Colon (tissue), 2 donors: ENCODE data around the gene ATF7.
"Not testable (repeated sequence)": the region's sequence is repeated elsewhere in the genome, so short reads cannot be mapped to it uniquely, and the experiment has no call there.

Experiments
- FAIRE-seq: peaks from 2 replicates; lab custom pipeline; 2012; peaks lifted over from hg19 to GRCh38; lab: Jason Lieb, UNC
- donor health status: control.
- donor health status: control.

Gene ATF7

DNA sequence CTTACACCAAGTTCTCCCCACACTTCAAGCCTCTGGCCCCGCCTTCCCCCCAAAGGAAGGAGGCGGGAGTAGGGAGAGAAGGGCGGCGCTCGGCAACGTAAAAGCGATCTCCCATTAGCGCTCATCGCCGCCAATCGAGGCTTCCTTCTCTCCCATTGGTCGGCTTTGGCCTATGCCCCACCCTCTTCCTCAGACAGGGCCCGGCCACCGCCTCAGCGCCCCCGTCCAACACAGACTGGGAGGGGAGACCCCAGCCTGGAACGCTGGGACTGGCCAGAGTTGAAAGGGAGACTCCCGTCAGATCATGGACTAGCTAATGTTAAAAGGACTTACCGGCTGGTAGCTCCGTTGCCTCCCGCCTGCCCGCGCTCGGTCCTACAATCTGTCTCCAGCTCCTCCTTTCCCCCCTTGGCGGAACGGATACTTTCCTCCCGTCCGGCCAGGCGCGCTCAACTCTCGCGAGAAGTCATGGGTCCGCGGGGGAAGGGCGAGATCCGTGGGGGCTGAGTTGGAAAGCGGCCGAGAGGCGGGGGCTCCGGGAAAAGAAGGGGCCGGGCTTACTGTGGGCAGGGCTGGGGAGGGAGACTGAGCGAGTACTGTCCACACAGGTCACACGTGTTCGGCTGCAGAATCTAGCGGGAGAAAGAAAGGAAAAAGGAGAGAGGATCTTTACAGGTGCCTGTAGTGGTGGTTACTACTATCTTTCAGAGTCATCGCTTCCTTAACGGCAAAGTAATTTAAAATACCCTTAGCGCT, at the start of gene ATF7:
Gene ATF7 (minus strand): TSS at position 437 of the 756 bp plus-strand sequence. CDS start 25,382 bp downstream, outside the sequence.
- no peak for FAIRE-seq

DNA sequence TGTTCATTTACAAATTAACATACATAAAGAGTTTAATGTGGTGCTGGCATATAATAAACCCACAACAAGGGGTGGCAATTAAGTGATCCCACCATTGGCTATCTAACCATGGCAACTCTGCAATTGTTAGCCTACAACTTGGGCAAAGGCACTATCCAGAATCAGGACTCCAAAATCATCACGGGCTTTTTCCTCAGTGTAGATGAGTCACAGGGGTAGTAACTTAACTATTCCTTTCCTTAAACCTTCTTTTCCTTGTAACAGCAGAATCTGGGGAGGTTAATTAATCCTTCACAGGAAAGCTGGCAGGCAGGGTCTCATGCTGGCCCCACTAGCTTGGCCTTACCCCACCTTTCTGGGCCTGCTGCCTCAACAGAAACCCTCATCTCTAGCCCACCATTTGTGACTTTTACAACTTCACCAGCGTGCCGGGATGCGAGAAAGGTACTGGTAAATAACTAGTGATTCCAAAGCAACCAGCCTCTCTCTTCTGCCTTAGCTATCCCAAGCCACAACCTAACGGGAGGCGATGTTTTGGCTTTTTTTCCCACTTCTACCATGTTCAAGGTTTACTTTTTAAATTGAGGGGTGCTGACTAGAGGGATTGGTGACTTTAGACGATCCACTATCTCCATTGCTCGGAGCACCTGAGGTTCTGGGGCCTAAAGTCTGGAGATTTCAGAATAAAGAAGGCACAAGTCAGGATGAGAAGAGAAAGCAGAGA, 49.0 kb upstream of the ATF7 start:
- FAIRE-seq, result no peak

DNA sequence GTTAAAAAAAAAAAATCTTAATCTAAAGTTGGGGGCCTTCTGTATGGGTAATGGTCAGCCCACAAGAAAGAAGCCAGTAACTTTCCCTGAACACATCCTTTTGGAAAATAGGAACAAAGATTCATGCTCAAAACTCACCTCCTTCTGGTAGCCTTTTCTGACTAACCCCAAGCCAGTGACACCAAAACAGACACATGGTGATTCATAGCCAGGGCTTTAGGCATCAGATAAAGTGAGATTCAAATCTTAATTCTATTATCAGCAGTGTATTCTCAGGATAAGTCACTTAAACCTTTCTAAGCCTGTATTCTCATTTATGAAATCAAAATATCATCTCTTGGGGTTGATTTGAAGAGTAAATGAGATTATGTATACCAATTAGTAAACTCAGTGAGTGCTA, 44.8 kb upstream of the ATF7 start:
- FAIRE-seq, result no peak

DNA sequence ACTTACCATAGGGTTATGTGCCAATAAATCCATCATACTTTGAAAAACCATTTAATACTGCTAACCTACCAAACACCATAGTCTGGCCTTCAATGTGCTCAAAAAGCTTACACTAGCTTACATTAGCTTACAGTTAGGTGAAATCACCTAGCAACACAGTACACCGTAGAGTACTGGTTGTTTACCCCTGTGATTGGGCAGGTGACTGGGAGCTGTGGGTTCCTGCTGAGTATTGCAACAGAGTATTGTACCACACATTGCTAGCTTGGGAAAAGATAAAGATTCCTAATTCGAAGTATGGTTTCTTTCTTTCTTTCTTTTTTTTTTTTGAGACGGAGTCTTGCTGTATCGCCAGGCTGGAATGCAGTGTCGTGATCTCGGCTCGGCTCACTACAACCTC, 44.1 kb upstream of the ATF7 start:
- no peak for FAIRE-seq

DNA sequence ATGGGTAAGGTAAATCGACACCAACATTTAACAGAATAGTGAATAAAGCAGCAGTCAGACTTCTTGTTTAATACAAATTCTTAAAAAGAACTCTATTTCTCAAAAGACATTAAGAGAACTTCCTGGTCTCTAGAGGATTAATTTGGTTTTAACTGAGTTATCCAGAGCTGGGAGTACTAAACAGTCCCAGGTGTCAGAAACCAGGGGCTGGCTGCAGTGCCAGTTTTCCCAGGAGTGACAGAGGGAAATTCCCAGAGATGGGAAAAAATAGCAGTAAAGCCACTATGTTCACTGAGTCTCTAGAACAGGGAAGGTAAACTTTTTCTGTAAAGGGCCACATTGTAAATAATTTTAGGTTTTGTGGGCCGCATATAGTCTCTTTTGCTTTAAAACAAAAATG, 40.9 kb upstream of the ATF7 start:
- no peak for FAIRE-seq

DNA sequence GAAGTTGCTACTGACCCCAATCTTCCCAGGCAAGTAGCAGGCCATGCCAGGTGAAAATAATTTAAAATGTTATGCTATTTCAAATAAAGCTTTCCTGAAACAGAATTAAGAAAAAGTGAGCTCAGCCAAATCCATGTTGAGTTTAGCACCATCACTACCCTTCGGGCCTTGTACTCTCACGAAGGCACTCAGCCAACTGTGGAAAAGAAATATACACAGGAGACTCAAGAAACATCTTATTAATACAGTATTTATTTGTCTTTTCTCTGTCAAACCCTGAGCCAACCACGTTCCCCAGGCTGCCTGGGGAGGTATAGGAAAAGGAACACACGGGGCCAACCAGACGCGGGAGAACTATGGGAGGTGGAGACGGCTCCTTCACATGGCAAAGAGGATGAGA, 38.8 kb upstream of the ATF7 start:
- no peak for FAIRE-seq

DNA sequence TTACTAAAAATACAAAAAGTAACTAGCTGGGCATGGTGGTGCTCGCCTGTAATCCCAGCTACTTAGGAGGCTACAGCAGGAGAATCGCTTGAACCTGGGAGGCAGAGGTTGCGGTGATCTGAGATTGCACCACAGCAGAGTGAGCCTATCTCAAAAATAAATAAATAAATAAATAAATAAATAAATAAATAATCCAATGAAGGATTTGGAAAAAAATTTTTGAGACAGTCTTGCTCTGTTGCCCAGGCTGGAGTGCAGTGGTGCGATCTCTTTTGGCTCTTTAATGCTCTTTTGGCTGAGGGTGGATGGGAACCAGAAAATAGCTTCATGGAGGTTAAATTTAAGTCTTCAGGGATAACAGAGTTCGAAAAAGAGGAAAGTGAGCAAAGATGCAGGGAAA, 38.0 kb upstream of the ATF7 start:
- no peak for FAIRE-seq

DNA sequence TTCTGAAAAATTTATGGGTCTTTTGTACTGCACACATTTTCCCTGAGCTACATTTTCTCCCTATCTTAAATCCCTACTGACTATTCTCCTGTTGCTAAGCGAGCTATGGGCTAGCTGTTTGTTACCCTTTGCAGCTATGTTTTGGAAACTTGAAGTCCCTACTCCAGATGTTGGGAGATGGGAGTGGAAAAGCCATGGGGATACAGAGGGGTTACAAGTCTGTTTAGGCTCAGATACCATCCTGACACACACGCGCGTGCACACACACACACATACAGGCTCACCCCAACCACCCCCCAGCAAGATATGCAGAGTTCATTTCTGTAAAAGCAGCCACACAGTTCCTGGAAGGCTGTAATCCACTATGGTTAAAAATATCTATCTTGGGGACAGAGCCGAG, 33.9 kb upstream of the ATF7 start:
- FAIRE-seq, result no peak

DNA sequence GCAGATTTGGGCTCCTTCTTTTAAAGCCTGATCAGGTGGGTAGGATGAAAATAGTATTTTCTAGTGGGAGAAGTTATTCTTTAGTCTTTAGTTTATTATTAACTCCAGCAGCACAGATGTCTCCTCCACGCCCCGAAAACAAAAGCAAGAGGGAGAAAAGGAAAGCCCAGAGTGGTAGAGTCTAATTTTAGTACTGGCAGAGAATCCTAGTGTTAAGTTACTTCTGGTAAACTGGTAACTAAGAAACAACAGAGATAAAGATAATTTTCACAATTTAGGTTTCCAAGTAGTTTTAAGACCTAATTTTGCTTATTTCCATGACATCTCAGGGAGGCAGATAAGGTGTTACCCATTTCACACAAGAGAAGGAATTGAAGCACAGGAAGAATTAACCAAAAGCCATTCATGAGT, 33.4 kb upstream of the ATF7 start:
- no peak for FAIRE-seq

DNA sequence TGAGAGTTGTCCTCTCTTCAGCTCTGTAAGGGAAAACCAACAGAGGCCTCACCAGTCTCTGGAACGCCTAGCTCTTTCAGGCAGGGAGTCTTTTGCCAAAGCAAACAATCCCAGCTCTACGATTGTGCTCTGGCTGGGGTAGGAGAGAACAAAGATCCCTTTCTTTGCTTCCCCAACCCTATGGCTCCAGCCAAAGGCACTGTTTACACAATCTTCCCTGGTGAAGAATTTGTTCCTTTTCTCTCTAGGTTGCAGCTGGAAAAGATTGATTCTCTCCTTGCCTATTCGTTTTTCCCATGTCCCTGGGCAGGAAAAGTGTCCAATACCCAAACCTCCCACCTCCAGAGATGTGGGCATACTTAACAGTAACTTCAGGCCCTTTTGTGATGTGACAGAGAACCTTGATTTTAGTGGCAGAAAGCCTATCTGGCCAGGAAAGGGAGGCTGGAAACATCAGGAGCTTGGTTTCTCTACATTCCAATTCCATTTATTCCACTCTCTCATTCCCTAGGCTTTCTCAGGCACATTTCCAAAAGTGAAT, 32.9 kb upstream of the ATF7 start:
- FAIRE-seq, result no peak

DNA sequence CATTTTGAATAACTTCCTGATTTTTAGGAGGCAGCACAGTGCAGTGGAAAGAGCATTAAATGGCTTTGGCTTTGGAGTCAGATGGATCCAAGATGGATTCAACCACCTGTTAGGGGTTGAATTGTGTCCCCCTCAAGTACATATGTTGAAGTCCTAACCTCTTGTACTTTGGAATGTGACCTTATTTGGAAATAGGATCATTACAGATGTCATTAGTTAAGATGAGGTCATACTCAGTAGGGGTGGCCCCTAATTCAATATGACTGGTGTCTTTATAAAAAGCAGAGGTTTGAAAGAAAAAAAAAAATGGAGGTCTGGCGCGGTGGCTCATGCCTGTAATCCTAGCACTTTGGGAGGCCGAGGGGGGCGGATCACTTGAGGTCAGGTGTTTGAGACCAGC, 30.9 kb upstream of the ATF7 start:
- FAIRE-seq, result no peak

DNA sequence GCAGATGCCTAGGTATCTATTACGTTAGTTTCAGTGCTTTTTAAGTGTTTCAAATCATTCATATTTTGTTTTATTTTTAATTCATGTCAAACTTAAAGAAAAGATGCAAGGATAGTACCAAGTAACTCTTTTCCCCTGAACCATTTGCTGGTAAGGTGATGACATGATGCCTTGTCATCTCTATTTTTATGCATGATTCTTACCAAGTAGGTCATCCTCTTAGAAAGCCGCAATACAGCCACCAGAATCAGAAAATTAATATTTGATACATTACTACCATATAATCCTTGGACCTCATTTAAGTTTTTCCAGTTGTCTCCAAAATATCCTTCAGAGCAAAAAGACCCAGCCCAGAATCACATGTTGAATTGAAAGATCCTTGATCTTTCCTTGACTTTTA, 27.4 kb upstream of the ATF7 start:
- FAIRE-seq, result no peak

DNA sequence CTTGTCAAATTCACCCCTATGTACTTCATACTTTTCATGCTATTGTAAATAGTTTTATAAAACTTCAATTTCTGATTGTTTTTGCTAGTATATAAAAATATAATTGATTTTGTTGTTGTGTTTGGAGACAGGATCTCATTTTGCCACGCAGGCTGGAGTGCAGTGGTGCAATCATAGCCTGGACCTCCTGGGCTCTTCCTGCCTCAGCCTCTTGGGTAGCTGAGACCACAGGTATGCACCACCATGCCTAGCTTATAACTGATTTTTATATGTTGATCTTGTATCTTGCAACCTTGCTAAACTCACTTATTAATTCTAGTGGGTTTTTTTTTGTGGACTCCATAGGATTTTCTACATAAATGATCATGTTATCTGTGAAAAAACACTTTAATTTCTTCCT, 26.2 kb upstream of the ATF7 start:
- no peak for FAIRE-seq

DNA sequence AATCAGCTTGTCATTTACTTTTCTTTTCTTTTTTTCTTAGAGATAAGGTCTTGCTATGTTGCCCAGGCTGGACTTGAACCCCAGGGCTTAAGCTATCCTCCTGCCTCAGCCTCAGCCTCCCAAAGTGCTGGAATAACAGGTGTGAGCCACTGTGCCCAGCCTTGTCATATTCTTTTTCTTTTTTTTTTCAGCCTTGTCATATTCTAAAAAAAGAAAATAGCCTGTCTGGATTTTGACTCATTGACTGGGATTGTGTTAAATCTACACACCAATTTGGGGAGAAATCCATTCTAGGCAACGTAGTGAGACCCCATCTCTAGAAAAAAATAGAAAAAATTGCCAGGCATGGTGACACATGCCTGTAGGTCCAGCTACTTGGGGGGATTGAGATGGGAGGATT, 25.6 kb upstream of the ATF7 start:
- no peak for FAIRE-seq

DNA sequence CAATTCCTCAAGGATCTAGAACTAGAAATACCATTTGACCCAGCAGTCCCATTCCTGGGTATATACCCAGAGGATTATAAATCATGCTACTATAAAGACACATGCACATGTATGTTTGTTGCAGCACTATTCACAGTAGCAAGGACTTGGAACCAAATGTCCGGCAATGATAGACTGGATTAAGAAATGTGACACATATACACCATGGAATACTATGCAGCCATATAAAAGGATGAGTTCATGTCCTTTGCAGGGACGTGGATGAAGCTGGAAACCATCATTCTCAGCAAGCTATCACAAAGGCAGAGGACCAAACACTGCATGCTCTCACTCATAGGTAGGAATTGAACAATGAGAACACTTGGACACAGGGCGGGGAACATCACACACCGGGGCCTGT, 20.1 kb upstream of the ATF7 start:
- FAIRE-seq, result not testable (repeated sequence)

DNA sequence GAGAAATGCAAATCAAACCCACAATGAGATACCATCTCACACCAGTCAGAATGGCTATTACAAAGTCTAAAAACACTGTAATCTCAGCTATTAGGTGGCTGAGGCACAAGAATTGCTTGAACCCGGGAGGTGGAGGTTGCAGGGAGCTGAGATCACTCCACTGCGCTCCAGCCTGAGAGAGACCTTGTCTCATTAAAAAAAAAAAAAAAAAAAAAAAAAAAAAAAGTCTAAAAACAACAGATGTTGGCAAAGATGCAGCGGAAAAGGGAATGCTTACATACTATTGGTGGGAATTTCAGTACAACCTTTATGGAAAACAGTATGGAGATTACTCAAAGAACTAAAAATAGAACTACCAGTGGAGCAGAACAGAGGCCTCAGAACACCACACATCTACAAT, 19.0 kb upstream of the ATF7 start:
- no peak for FAIRE-seq

DNA sequence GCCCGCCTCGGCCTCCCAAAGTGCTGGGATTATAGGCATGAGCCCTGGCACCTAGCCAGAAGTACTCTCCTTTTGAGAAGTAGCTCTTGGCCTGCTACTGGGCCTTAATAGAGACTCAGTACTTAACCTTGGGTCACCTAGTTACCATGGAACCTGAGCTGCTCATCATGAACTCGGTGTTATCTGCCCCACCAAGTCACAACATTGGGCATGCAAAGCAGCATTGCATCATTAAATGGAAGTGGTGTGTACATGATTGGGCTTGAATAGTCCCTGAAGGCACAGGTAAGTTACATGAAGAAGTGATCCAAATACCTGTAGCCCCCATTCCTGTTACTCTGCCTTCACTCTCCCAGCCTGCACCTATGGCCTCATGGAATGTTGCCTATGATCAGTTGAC, 18.0 kb upstream of the ATF7 start:
- no peak for FAIRE-seq

DNA sequence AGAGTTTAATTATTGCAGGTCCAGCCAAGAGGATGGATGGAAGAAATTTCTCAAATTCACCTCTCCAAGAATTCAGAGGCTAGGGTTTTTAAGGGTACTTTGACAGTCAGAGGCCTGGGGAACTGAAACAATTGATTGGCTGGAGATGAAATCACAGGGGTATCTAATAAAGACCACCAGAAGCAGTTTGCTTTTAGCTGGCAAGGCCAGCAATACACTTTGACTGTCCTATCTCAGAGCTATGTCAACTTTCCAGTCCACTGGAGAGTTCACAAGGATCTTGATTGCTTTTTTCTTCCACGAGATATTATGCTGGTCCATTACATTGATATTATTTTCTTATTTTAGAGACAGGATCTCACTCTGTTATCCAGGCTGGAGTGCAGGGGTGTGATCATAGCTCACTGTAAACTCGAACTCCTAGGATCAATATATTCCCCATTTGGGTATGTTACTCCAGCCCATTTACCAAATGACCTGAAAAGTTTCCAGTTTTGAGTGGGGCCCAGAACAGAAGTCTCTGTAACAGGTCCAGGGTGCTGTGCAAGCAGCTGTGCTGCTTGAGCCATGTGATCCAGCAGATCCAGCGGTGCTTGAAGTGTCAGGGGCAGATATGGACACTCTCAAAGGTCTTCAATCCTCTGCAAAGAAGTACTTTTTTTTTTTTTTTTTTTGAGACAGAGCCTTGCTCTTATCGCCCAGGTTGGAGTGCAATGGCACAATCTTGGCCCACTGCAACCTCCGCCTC, 17.2 kb upstream of the ATF7 start:
- no peak for FAIRE-seq

DNA sequence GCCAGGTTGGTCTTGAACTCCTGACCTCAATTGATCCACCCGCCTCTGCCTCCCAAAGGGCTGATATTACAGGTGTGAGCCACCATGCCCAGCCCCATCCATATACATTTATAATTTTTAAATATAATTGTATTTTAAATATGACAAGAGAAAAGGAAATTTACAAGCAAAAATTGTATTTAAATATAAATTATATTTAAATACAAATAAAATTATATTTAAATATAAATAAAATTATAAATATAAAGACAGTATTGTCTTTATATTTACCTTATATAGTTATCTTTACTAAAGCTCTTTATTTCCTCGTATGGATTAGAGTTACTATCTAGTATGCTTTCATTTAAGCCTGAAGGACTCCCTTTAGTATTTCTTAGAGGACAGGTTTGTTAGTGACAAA, 11.9 kb upstream of the ATF7 start:
- no peak for FAIRE-seq

DNA sequence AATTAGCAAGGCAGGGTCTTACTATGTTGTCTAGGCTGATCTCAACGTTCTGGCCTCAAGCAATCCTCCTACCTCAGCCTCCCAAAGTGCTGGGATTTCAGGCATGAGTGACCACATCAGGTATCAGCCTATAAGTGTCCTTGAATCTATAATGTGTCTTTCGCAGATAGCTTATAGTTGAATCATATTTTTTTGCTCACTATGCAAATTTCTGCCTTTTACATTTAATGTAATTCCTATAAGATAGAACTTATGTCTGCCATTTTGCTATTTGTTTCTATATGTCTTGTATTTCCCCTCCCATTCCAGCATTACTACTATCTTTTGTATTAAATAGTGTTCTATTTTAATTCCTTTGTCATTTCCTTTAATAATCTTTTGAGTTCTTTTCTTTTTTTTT, 10.5 kb upstream of the ATF7 start:
- FAIRE-seq, result no peak

DNA sequence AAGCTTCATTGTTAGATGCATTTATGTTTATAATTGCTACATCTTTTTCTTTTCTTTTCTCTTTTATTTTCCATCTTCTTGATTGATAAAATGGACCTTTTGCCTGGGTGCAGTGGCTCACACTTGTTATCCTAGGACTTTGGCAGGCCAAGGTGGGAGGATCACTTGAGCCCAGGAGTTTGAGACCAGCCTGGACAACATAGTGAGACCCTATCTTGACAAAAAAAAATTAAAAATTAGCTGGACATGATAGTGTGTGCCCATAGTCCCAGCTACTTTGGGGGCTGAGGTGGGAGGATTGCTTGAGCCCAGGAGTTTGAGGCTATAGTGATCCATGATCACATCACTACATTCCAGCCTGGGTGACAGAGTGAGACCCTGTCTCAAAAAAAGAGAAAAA, 9.5 kb upstream of the ATF7 start:
- not testable (repeated sequence) for FAIRE-seq

DNA sequence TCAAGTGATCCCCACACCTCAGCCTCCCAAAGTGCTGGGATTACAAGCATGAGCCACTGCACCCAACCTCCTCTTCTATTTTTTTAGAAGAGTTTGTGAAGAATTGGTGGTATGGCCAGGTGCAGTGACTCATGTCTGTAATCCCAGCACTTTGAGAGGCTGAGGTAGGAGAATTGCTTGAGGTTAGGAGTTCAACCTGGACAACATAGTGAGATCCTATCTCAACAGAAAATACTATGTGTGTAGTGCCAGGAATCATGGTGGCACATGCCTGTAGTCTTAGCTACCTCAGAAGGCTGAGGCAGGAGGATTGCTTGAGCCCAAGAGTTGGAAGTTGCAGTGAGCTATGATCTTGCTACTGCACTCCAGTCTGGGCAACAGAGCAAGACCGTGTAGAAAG, 5.5 kb upstream of the ATF7 start:
- FAIRE-seq, result no peak

DNA sequence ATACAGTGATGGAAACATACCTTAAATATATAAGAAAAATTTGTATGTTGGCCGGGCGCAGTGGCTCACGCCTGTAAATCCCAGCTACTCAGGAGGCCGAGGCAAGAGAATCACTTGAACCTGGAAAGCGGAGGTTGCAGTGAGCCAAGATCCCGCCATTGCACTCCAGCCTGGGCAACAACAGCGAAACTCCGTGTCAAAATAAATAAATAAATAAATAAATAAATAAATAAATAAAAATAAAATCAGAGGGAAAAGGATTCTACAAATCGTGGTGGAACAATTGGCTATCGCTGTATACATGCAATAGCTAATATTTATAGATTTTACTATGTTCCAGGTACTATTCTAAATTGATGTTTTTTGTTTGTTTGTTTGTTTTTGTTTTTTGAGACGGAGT, 1.7 kb upstream of the ATF7 start:
- no peak for FAIRE-seq
